Ectodermal cell (in vitro differentiated cells): Measurements from ENCODE around the gene LY9. TPM values are rescaled to one million over a fixed set of nuclear protein-coding genes. Genes with fewer than 3 reads are reported as not detected.

Experiments
- H3K27ac ChIP-seq: 2 replicates; pipeline ENCODE4 v1.7.0; 2013; ENCODE audit warnings: mild to moderate bottlenecking, low read depth, low read length; ENCODE audit not compliant: insufficient read depth, poor library complexity, severe bottlenecking
- H3K27me3 ChIP-seq: 2 replicates; pipeline ENCODE4 v1.7.0; 2013; ENCODE audit warnings: mild to moderate bottlenecking, low read length; ENCODE audit not compliant: insufficient read depth, control insufficient read depth, poor library complexity, severe bottlenecking
- H3K36me3 ChIP-seq: one replicate; pipeline ENCODE4 v1.7.0; 2013; ENCODE audit warnings: low read length; ENCODE audit not compliant: control insufficient read depth, insufficient read depth
- H3K4me1 ChIP-seq: one replicate; pipeline ENCODE4 v1.7.0; 2013; ENCODE audit warnings: low read length; ENCODE audit not compliant: control insufficient read depth, insufficient read depth
- H3K4me3 ChIP-seq: 2 replicates; pipeline ENCODE4 v1.7.0; 2013; ENCODE audit warnings: low read depth, low read length, control low read depth; ENCODE audit not compliant: insufficient read depth
- H3K9me3 ChIP-seq: 2 replicates; pipeline ENCODE4 v1.7.0; 2013; ENCODE audit warnings: mild to moderate bottlenecking, low read length, moderate library complexity; ENCODE audit not compliant: control insufficient read depth
- WGBS, 2 experiments: methylation state at CpG; one replicate each; pipeline ENCODE4 v1.1.7; 2013; ENCODE audit warnings: missing lambda C conversion rate in 2 of 2; 5-methylcytosine and 5-hydroxymethylcytosine counted together
- polyA plus RNA-seq, 4 experiments: library from polyadenylated mRNA; stranded (reverse); fragments of 50-300 nt; gene quantifications; one replicate each; pipeline ENCODE4 v1.2.3, GENCODE V29; 2013

The LY9 gene
- not detected for polyA plus RNA-seq (2013, experiment 1 of 4)
- not detected for polyA plus RNA-seq (2013, experiment 2 of 4)
- polyA plus RNA-seq (2013, experiment 3 of 4), result not detected
- not detected for polyA plus RNA-seq (2013, experiment 4 of 4)

GRCh38 chr1:160795951-160796383 is at the start of gene LY9:
LY9 (plus strand) TSS chr1:160796174; CDS start chr1:160796188, 14 bp downstream.
- no peaks in the 10 kb centered on the region for H3K9me3 ChIP-seq
- H3K4me1 ChIP-seq, result no peaks in the 10 kb centered on the region
- no peak within 1 kb of the TSS for H3K27ac ChIP-seq
- no peak within 1 kb of the TSS for H3K4me3 ChIP-seq
- H3K27me3 ChIP-seq, result no peaks in the 10 kb centered on the region
- WGBS, 2 experiments, result 92 to 97% methylated on average over 3 to 4 of the region's 4 CpGs
- H3K36me3 ChIP-seq, result no peaks in the 10 kb centered on the region

- H3K27me3 ChIP-seq, result no peaks in the 10 kb centered on the region
- no peak overlapping the region for H3K27ac ChIP-seq
- H3K36me3 ChIP-seq, result no peaks in the 10 kb centered on the region
- no peak overlapping the region for H3K4me3 ChIP-seq
- WGBS, 2 experiments, result 66 to 75% methylated on average over 5 to 7 of the region's 7 CpGs
- no peaks in the 10 kb centered on the region for H3K9me3 ChIP-seq
- H3K4me1 ChIP-seq, result no peaks in the 10 kb centered on the region
Measured at GRCh38 chr1:160746836-160747500, 49.0 kb upstream of the LY9 start.

GRCh38 chr1:160747717-160748116 is 48.3 kb upstream of the LY9 start:
- no peaks in the 10 kb centered on the region for H3K36me3 ChIP-seq
- no peak overlapping the region for H3K27ac ChIP-seq
- no peak overlapping the region for H3K4me3 ChIP-seq
- no peaks in the 10 kb centered on the region for H3K4me1 ChIP-seq
- no peaks in the 10 kb centered on the region for H3K27me3 ChIP-seq
- no peaks in the 10 kb centered on the region for H3K9me3 ChIP-seq

- Histone ChIP-seq H3K4me3 (no peak overlapping the region), H3K9me3 (no peaks in the 10 kb centered on the region), H3K27ac (no peak overlapping the region), H3K36me3 (no peaks in the 10 kb centered on the region), H3K4me1 (no peaks in the 10 kb centered on the region), H3K27me3 (no peaks in the 10 kb centered on the region)
- WGBS, 2 experiments, result 93 to 96% methylated on average over 9 to 10 of the region's 10 CpGs
Measured at GRCh38 chr1:160748181-160748877, 47.6 kb upstream of the LY9 start.

GRCh38 chr1:160748878-160749269 is 47.1 kb upstream of the LY9 start:
- H3K9me3 ChIP-seq, result no peaks in the 10 kb centered on the region
- no CpG with 5 or more reads among the region's 1 CpG for WGBS, 2 experiments
- H3K36me3 ChIP-seq, result no peaks in the 10 kb centered on the region
- H3K4me3 ChIP-seq, result no peak overlapping the region
- H3K4me1 ChIP-seq, result no peaks in the 10 kb centered on the region
- H3K27ac ChIP-seq, result no peak overlapping the region
- H3K27me3 ChIP-seq, result no peaks in the 10 kb centered on the region

GRCh38 chr1:160750608-160751007 is 45.4 kb upstream of the LY9 start:
- no peak overlapping the region for H3K27ac ChIP-seq
- H3K4me3 ChIP-seq, result no peak overlapping the region
- H3K36me3 ChIP-seq, result no peaks in the 10 kb centered on the region
- no peaks in the 10 kb centered on the region for H3K9me3 ChIP-seq
- H3K27me3 ChIP-seq, result no peaks in the 10 kb centered on the region
- WGBS, 2 experiments, result 93% methylated on average over 2 of the region's 2 CpGs
- H3K4me1 ChIP-seq, result no peaks in the 10 kb centered on the region

GRCh38 chr1:160752406-160752805 is 43.6 kb upstream of the LY9 start:
- Histone ChIP-seq H3K27me3 (no peaks in the 10 kb centered on the region), H3K4me1 (no peaks in the 10 kb centered on the region), H3K27ac (no peak overlapping the region), H3K9me3 (no peaks in the 10 kb centered on the region), H3K4me3 (no peak overlapping the region), H3K36me3 (no peaks in the 10 kb centered on the region)
- WGBS, 2 experiments, result 93 to 94% methylated on average over 3 of the region's 3 CpGs

GRCh38 chr1:160752924-160753323 is 43.0 kb upstream of the LY9 start:
- H3K36me3 ChIP-seq, result no peaks in the 10 kb centered on the region
- 89 to 90% methylated on average over 5 of the region's 5 CpGs for WGBS, 2 experiments
- H3K9me3 ChIP-seq, result no peaks in the 10 kb centered on the region
- no peaks in the 10 kb centered on the region for H3K4me1 ChIP-seq
- H3K4me3 ChIP-seq, result no peak overlapping the region
- H3K27ac ChIP-seq, result no peak overlapping the region
- H3K27me3 ChIP-seq, result no peaks in the 10 kb centered on the region

GRCh38 chr1:160753594-160753993 is 42.4 kb upstream of the LY9 start:
- Histone ChIP-seq H3K36me3 (no peaks in the 10 kb centered on the region), H3K4me1 (no peaks in the 10 kb centered on the region), H3K9me3 (no peaks in the 10 kb centered on the region), H3K27me3 (no peaks in the 10 kb centered on the region), H3K4me3 (no peak overlapping the region), H3K27ac (no peak overlapping the region)

GRCh38 chr1:160755461-160755860 is 40.5 kb upstream of the LY9 start:
- Histone ChIP-seq H3K4me3 (no peak overlapping the region), H3K9me3 (no peaks in the 10 kb centered on the region), H3K36me3 (no peaks in the 10 kb centered on the region), H3K4me1 (no peaks in the 10 kb centered on the region), H3K27ac (no peak overlapping the region), H3K27me3 (no peaks in the 10 kb centered on the region)
- WGBS, 2 experiments, result 97 to 100% methylated on average over 2 of the region's 2 CpGs
